Measurements from ENCODE around the gene MEF2A. TPM values are rescaled to one million over a fixed set of nuclear protein-coding genes. Genes with fewer than 3 reads are reported as not detected.

MEF2A gene
- total and polyA plus RNA-seq, 12 donors, result 31.2 to 194 (median 167) TPM

DNA sequence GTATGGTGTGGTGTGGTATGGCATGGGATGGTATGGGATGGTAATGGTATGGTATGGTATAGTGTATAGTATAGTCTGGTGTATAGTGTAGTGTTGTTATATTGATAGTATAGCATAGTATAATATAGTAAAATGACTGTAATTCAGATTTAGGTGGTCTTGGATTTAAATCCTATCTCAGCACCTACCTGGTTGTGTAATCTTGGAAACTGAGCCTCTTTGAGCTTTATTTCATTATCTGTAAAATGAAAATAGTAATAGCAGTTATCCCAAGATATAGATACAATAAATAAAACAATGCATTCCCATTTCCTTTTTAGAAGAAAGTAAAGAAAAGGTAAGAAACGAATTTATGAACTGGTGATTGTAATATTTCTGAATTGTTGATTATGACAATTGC, 27.5 kb upstream of the MEF2A start:
- TF ChIP-seq, protein P1, sequence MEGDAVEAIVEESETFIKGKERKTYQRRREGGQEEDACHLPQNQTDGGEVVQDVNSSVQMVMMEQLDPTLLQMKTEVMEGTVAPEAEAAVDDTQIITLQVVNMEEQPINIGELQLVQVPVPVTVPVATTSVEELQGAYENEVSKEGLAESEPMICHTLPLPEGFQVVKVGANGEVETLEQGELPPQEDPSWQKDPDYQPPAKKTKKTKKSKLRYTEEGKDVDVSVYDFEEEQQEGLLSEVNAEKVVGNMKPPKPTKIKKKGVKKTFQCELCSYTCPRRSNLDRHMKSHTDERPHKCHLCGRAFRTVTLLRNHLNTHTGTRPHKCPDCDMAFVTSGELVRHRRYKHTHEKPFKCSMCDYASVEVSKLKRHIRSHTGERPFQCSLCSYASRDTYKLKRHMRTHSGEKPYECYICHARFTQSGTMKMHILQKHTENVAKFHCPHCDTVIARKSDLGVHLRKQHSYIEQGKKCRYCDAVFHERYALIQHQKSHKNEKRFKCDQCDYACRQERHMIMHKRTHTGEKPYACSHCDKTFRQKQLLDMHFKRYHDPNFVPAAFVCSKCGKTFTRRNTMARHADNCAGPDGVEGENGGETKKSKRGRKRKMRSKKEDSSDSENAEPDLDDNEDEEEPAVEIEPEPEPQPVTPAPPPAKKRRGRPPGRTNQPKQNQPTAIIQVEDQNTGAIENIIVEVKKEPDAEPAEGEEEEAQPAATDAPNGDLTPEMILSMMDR (IDR thresholded peaks at IDR 0.05), result no peak
- Histone ChIP-seq H3K27me3 (no peaks in the 10 kb centered on the region), H3K4me3 (no peak overlapping the region), H3K36me3 (no peaks in the 10 kb centered on the region), H3K9me3 (no peaks in the 10 kb centered on the region), H3K4me1 (peaks cover 6 to 23% (median 18%) of the 10 kb centered on the region in 9 donors), H3K27ac (no peak overlapping the region)
- DNase-seq, result no peak
- peak in 1 of 8 donors; percentile 38 for ATAC-seq
- WGBS, 2 donors, result 86 to 90% methylated on average over 1 of the region's 1 CpG
- intact Hi-C loops (cut with DNase I), result no loop called here

DNA sequence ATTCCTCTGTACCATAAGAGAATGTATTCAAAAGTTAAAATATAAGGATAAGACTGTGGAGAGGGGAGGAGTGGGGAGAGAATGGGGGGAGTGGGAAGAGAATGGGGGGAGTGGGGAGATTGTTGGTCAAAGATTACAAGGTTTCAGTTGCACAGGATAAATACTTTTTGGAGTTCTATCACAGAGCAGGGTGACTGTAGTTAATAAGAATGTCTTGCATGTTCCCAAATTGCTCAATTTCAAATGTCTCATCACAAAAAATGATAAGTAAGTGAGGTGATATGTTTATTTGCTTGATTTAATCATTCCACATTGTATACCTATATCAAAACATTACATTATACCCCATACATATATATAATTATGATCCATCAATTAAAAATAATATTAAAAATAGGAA, 23.0 kb upstream of the MEF2A start:
- Histone ChIP-seq H3K4me3 (no peak overlapping the region), H3K27me3 (no peaks in the 10 kb centered on the region), H3K4me1 (peaks cover 0 to 3% (median 0%) of the 10 kb centered on the region in 9 donors), H3K9me3 (no peaks in the 10 kb centered on the region), H3K36me3 (no peaks in the 10 kb centered on the region), H3K27ac (no peak overlapping the region)
- DNase-seq, result no peak
- intact Hi-C loops (cut with DNase I), result no loop called here
- TF ChIP-seq, protein P1 (IDR thresholded peaks at IDR 0.05), result no peak
- no peak for ATAC-seq

DNA sequence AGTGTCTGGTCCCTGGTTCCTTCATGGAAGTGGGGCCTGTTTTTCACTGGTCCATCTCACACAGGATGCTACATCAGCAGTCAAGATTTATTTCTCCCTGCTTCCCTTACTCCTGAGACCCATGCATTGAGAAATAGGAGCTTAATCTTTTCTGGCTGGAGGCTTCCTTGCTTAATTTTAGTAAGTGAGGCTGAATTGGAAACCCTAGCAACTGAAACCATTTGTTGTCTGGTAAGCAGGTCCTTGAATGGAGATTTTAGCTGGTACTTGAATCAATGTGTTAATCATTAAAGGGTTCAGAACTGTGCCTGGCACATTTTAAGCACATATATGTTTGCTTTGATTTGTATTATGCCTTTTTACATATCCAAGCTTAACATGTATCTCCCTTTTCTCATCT, 20.2 kb upstream of the MEF2A start:
- no peaks in the 10 kb centered on the region for H3K27me3 ChIP-seq
- H3K4me1 ChIP-seq, result no peaks in the 10 kb centered on the region
- H3K27ac ChIP-seq, result no peak overlapping the region
- no peaks in the 10 kb centered on the region for H3K9me3 ChIP-seq
- ATAC-seq (no peak), DNase-seq (no peak)
- no peak overlapping the region for H3K4me3 ChIP-seq
- no peaks in the 10 kb centered on the region for H3K36me3 ChIP-seq
- intact Hi-C loops (cut with DNase I), result no loop called here
- TF ChIP-seq, protein P1 (IDR thresholded peaks at IDR 0.05), result no peak

DNA sequence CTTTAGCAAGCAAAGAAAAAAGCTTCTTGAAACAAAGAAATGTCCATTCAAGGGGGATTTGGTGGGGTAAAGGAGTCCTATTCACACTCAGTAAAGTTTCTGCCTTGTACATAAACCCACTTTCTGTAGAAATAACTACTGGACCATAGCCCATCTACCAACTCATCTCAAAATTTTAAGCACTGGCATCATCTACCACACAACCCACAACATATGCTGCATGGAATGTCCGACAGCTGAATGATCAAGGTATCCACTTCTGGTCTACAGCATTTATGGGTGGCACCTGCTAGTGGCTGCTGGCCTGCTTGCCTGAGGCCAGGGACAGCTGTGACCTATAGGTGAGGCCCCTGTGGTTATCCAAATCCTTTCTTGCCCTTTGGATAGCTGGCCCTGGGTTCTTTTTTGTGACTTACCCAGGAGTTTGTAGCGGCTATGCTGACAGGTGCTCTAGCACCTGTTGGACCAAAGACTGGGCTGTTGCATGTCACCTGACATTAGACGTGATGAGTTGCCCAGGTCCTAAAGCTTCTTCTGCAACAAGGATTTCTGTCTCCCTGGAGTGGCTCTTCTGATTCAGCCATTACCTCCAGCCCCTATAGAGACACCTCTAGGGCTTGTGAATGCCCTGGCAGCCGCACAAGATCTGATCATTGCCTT, 19.2 kb upstream of the MEF2A start:
- ATAC-seq (no peak), DNase-seq (no peak)
- Histone ChIP-seq H3K27ac (no peak overlapping the region), H3K36me3 (no peaks in the 10 kb centered on the region), H3K4me1 (no peaks in the 10 kb centered on the region), H3K27me3 (no peaks in the 10 kb centered on the region), H3K4me3 (no peak overlapping the region), H3K9me3 (no peaks in the 10 kb centered on the region)
- TF ChIP-seq, protein P1 (IDR thresholded peaks at IDR 0.05), result no peak
- 85 to 96% methylated on average over 4 of the region's 4 CpGs for WGBS, 2 donors
- intact Hi-C loops (cut with DNase I), result no loop called here
